ENCODE results near the gene TTN. TPM values are rescaled to one million over a fixed set of nuclear protein-coding genes. Genes with fewer than 3 reads are reported as not detected.

Gene TTN
- polyA plus RNA-seq, 3 donors: under 0.01 to 0.12 (median 0.08) TPM

- peaks cover 10 to 39% of the 10 kb centered on the region in 2 donors for H3K36me3 Mint-ChIP-seq
- no peaks in the 10 kb centered on the region for H3K4me1 ChIP-seq (ENCODE audit: control insufficient read depth in 1 of 2, insufficient read depth in 2 of 2, low read length in 2 of 2)
- H3K36me3 ChIP-seq (replicated peaks in 1 of 2; ENCODE audit: control insufficient read depth in 1 of 2, insufficient read depth in 2 of 2, low read length in 2 of 2): peaks cover 3 to 16% of the 10 kb centered on the region in 2 donors
These were observed 204.3 kb downstream of the TTN start for GRCh38 chr2:178602901-178603300.

GRCh38 chr2:178592655-178593054 lies 214.6 kb downstream of the TTN start:
- no peak overlapping the region for H3K4me3 ChIP-seq (replicated peaks in 1 of 3; ENCODE audit: low read depth in 2 of 3, low read length in 3 of 3)
- H3K4me1 ChIP-seq (ENCODE audit: control insufficient read depth in 1 of 2, insufficient read depth in 2 of 2, low read length in 2 of 2): no peaks in the 10 kb centered on the region
- Mint-ChIP-seq H3K36me3 (peaks cover 14 to 20% of the 10 kb centered on the region in 2 donors), H3K27me3 (ENCODE audit: low read depth in 3 of 3) (peaks cover 0 to 2% (median 1%) of the 10 kb centered on the region in 3 donors), H3K4me1 (no peaks in the 10 kb centered on the region), H3K27ac (no peak overlapping the region), H3K4me3 (no peak overlapping the region), H3K9me3 (peaks cover 0 to 14% (median 5%) of the 10 kb centered on the region in 7 donors)
- no peaks in the 10 kb centered on the region for H3K9me3 ChIP-seq (replicated peaks in 1 of 2; ENCODE audit: control insufficient read depth in 1 of 2, insufficient read depth in 1 of 2, low read length in 2 of 2)
- DNase-seq: no peak
- no peaks in the 10 kb centered on the region for H3K27me3 ChIP-seq (ENCODE audit: control insufficient read depth in 2 of 2, insufficient read depth in 2 of 2, low read length in 2 of 2)
- H3K79me2 ChIP-seq (ENCODE audit: insufficient read depth, low read length): no peaks in the 10 kb centered on the region
- no peak overlapping the region for H3K9ac ChIP-seq (ENCODE audit: insufficient read depth, low read length, poor library complexity, severe bottlenecking)
- TF ChIP-seq CTCF (IDR thresholded peaks at IDR 0.05): no peak
- WGBS (ENCODE audit: insufficient coverage): 100% methylated on average over 1 of the region's 6 CpGs
- H2AFZ ChIP-seq (ENCODE audit: insufficient read depth, low read depth, low read length, poor library complexity, severe bottlenecking): no peak overlapping the region
- intact Hi-C loops (cut with micrococcal nuclease): no loop called here
- H3K4me2 ChIP-seq (replicated peaks; ENCODE audit: extremely low read depth, low read length, poor library complexity, severe bottlenecking): no peak overlapping the region
- H4K20me1 ChIP-seq (ENCODE audit: insufficient read depth, low read length): no peaks in the 10 kb centered on the region
- no peak overlapping the region for H3K27ac ChIP-seq (ENCODE audit: low read depth in 1 of 2, low read length in 2 of 2)
- H3K36me3 ChIP-seq (replicated peaks in 1 of 2; ENCODE audit: control insufficient read depth in 1 of 2, insufficient read depth in 2 of 2, low read length in 2 of 2): peaks cover 0 to 6% of the 10 kb centered on the region in 2 donors

More at GRCh38 chr2:178602901-178603300, 204.3 kb downstream of the TTN start:
- H3K4me3 Mint-ChIP-seq: no peak overlapping the region
- DNase-seq: no peak
- intact Hi-C loops (cut with micrococcal nuclease): no loop called here
- no peaks in the 10 kb centered on the region for H3K4me1 Mint-ChIP-seq
- Histone ChIP-seq H2AFZ (ENCODE audit: insufficient read depth, low read depth, low read length, poor library complexity, severe bottlenecking) (no peak overlapping the region), H3K27me3 (ENCODE audit: control insufficient read depth in 2 of 2, insufficient read depth in 2 of 2, low read length in 2 of 2) (no peaks in the 10 kb centered on the region), H3K9me3 (replicated peaks in 1 of 2; ENCODE audit: control insufficient read depth in 1 of 2, insufficient read depth in 1 of 2, low read length in 2 of 2) (no peaks in the 10 kb centered on the region), H3K9ac (ENCODE audit: insufficient read depth, low read length, poor library complexity, severe bottlenecking) (no peak overlapping the region), H3K79me2 (ENCODE audit: insufficient read depth, low read length) (no peaks in the 10 kb centered on the region), H3K27ac (ENCODE audit: low read depth in 1 of 2, low read length in 2 of 2) (no peak overlapping the region), H3K4me2 (replicated peaks; ENCODE audit: extremely low read depth, low read length, poor library complexity, severe bottlenecking) (no peak overlapping the region), H4K20me1 (ENCODE audit: insufficient read depth, low read length) (no peaks in the 10 kb centered on the region), H3K4me3 (replicated peaks in 1 of 3; ENCODE audit: low read depth in 2 of 3, low read length in 3 of 3) (no peak overlapping the region)
- H3K27me3 Mint-ChIP-seq (ENCODE audit: low read depth in 3 of 3): no peaks in the 10 kb centered on the region
- H3K9me3 Mint-ChIP-seq: peaks cover 0 to 4% (median 2%) of the 10 kb centered on the region in 7 donors
- H3K27ac Mint-ChIP-seq: no peak overlapping the region
- TF ChIP-seq CTCF (IDR thresholded peaks at IDR 0.05): no peak

Data from CD14-positive monocyte (primary cell).